Endodermal cell (in vitro differentiated cells): ENCODE data around the gene C9orf40. TPM values are rescaled to one million over a fixed set of nuclear protein-coding genes. Genes with fewer than 3 reads are reported as not detected.

Source experiments
- DNase-seq: peaks from one replicate; pipeline ENCODE4 v3.0.0-alpha.2; 2017
- H3K27ac ChIP-seq: 2 replicates; pipeline ENCODE4 v1.5.1; 2013; ENCODE audit warnings: mild to moderate bottlenecking, low read depth, low read length, moderate library complexity
- H3K27me3 ChIP-seq: 2 replicates; pipeline ENCODE4 v1.6.1; 2013; ENCODE audit warnings: mild to moderate bottlenecking, low read length, moderate library complexity; ENCODE audit not compliant: insufficient read depth, control insufficient read depth, poor library complexity, severe bottlenecking
- H3K36me3 ChIP-seq: 2 replicates; pipeline ENCODE4 v1.7.0; 2013; ENCODE audit warnings: mild to moderate bottlenecking, low read length, moderate library complexity; ENCODE audit not compliant: control insufficient read depth, insufficient read depth
- H3K4me1 ChIP-seq: one replicate; pipeline ENCODE4 v1.7.0; 2013; ENCODE audit warnings: low read length; ENCODE audit not compliant: control insufficient read depth, insufficient read depth
- H3K4me3 ChIP-seq: 2 replicates; pipeline ENCODE4 v1.5.1; 2013; ENCODE audit warnings: mild to moderate bottlenecking, low read length, moderate library complexity
- H3K9ac ChIP-seq: 2 replicates; pipeline ENCODE4 v1.6.1; 2013; ENCODE audit warnings: mild to moderate bottlenecking, low read length, moderate library complexity; ENCODE audit not compliant: poor library complexity, severe bottlenecking; ENCODE audit errors: extremely low read depth
- H3K9me3 ChIP-seq: 2 replicates; pipeline ENCODE4 v1.6.1; 2013; ENCODE audit warnings: mild to moderate bottlenecking, low read length, moderate library complexity; ENCODE audit not compliant: control insufficient read depth
- H3K27ac Mint-ChIP-seq: 2 replicates; pipeline ENCODE4 v1.8.0; 2020; ENCODE audit warnings: mixed read lengths
- H3K27me3 Mint-ChIP-seq: 2 replicates; pipeline ENCODE4 v1.8.0; 2021; ENCODE audit warnings: mild to moderate bottlenecking, mixed read lengths; ENCODE audit not compliant: insufficient read depth
- H3K36me3 Mint-ChIP-seq: 2 replicates; pipeline ENCODE4 v1.8.0; 2020; ENCODE audit warnings: low read depth, mixed read lengths
- H3K4me1 Mint-ChIP-seq: 2 replicates; pipeline ENCODE4 v1.8.0; 2020; ENCODE audit warnings: mixed read lengths
- H3K4me3 Mint-ChIP-seq: 2 replicates; pipeline ENCODE4 v1.8.0; 2020; ENCODE audit warnings: mild to moderate bottlenecking, moderate library complexity, mixed read lengths
- H3K9me3 Mint-ChIP-seq: 2 replicates; pipeline ENCODE4 v1.8.0; 2020; ENCODE audit warnings: mild to moderate bottlenecking, mixed read lengths
- WGBS, 2 experiments: methylation state at CpG; one replicate each; pipeline versions ENCODE4 v1.1.5 to v1.1.7; 2013; ENCODE audit warnings: missing lambda C conversion rate in 2 of 2, mixed read lengths in 1 of 2; ENCODE audit not compliant: insufficient coverage in 1 of 2, insufficient read length in 1 of 2; 5-methylcytosine and 5-hydroxymethylcytosine counted together
- total RNA-seq, 2 donors: library from RNA; stranded (reverse); fragmentation: NEBNext Ultra II Directional in 1 of 2; extraction: Animal tissue kit (Norgen Biotek cat#: 25700) in 1 of 2; gene quantifications; 2 replicates in 1 of 2; 3 replicates in 1 of 2; pipeline ENCODE4 v1.2.1, GENCODE V29; 2021
- TF ChIP-seq, protein P1 (sequence below): fragments of 200-600 bp; sonication (generic); conservative IDR thresholded peaks from 2 replicates; pipeline ENCODE4 v1.5.0; 2021; ENCODE audit warnings: antibody characterized with exemption, mild to moderate bottlenecking

The C9orf40 gene
- total RNA-seq, 2 donors from 2014 or later = 17.6 to 25.2 TPM

DNA sequence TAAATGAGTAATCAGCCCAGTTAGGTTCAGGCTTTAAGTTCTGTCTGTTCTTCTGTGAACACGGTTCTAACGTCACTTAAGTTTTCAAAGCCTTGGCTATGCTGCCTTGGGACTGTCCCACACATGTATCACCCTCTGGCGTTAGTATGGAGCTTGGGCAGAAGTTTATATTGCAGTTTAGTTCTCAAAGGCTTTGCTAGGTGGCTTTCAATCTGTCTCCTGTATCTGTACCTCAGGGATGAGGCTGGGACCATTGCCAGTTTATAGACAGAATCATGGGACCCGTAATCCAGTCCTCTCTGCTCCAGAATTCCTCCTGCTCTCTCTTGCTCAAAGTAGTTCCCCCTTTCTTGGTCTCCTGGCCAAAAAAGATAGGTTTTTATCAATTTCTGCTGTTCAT, 12.1 kb downstream of the C9orf40 start:
- Histone ChIP-seq H3K4me1 (no peaks in the 10 kb centered on the region), H3K36me3 (no peaks in the 10 kb centered on the region), H3K27ac (no peak overlapping the region), H3K9me3 (no peaks in the 10 kb centered on the region), H3K27me3 (no peaks in the 10 kb centered on the region), H3K9ac (no peak overlapping the region), H3K4me3 (no peak overlapping the region)
- Mint-ChIP-seq H3K27me3 (no peaks in the 10 kb centered on the region), H3K4me3 (no peak overlapping the region), H3K27ac (no peak overlapping the region), H3K4me1 (peaks cover 10% of the 10 kb centered on the region), H3K36me3 (no peaks in the 10 kb centered on the region), H3K9me3 (no peaks in the 10 kb centered on the region)
- WGBS, 2 experiments = 79 to 85% methylated on average over 3 to 4 of the region's 4 CpGs
- no peak for DNase-seq
- TF ChIP-seq, protein P1, sequence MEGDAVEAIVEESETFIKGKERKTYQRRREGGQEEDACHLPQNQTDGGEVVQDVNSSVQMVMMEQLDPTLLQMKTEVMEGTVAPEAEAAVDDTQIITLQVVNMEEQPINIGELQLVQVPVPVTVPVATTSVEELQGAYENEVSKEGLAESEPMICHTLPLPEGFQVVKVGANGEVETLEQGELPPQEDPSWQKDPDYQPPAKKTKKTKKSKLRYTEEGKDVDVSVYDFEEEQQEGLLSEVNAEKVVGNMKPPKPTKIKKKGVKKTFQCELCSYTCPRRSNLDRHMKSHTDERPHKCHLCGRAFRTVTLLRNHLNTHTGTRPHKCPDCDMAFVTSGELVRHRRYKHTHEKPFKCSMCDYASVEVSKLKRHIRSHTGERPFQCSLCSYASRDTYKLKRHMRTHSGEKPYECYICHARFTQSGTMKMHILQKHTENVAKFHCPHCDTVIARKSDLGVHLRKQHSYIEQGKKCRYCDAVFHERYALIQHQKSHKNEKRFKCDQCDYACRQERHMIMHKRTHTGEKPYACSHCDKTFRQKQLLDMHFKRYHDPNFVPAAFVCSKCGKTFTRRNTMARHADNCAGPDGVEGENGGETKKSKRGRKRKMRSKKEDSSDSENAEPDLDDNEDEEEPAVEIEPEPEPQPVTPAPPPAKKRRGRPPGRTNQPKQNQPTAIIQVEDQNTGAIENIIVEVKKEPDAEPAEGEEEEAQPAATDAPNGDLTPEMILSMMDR = peak; percentile 47

DNA sequence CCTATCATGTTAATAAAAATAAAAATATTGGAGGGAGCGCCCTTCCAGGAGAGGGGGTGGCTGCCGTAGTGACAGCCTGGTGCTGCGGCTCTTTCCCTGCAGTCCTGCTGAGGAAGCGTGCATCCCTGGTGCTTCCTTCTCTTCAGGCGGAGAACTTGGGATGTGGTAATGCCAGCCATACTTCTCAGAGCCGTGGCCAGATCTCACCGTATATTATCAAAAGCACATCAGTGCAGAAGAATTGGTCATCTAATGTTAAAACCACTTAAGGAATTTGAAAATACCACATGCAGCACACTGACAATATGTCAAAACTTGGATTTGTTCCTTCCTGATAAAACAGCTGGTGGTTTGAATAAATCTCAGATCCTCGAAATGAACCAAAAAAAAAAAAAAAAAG, 17.7 kb downstream of the C9orf40 start:
- no peak overlapping the region for H3K9ac ChIP-seq
- Mint-ChIP-seq H3K9me3 (peaks cover 23% of the 10 kb centered on the region), H3K4me1 (no peaks in the 10 kb centered on the region), H3K27ac (no peak overlapping the region), H3K27me3 (no peaks in the 10 kb centered on the region), H3K36me3 (no peaks in the 10 kb centered on the region), H3K4me3 (no peak overlapping the region)
- no peaks in the 10 kb centered on the region for H3K36me3 ChIP-seq
- H3K9me3 ChIP-seq = peaks cover 19% of the 10 kb centered on the region
- TF ChIP-seq, protein P1 = no peak
- H3K4me3 ChIP-seq = no peak overlapping the region
- no peaks in the 10 kb centered on the region for H3K4me1 ChIP-seq
- no peak overlapping the region for H3K27ac ChIP-seq
- 91 to 100% methylated on average over 5 to 8 of the region's 8 CpGs for WGBS, 2 experiments
- no peaks in the 10 kb centered on the region for H3K27me3 ChIP-seq
- DNase-seq = no peak

DNA sequence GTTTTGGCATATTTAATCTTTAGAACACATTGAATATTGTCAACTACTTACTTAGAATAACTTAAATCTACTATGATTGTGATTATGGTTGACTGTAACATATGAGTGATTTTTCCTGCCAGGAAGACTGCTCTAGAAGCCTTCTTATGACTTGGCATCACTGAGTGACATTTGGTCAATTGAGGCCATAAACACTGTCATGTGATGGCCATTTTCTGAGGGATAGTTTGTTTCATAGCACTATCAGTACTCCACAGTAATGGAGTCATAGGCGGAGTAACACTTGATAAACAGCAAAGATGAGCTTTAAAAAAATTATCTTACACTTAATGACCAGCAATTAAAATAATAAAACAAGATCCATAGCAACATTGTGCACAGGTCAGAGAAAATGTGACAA, 31.0 kb downstream of the C9orf40 start:
- H3K4me3 ChIP-seq = no peak overlapping the region
- no peaks in the 10 kb centered on the region for H3K9me3 Mint-ChIP-seq
- H3K36me3 ChIP-seq = no peaks in the 10 kb centered on the region
- H3K4me3 Mint-ChIP-seq = no peak overlapping the region
- H3K27ac ChIP-seq = no peak overlapping the region
- no peaks in the 10 kb centered on the region for H3K36me3 Mint-ChIP-seq
- 100% methylated on average over 1 of the region's 1 CpG; no CpG with 5 or more reads in 1 of the 2 experiments for WGBS, 2 experiments
- H3K27ac Mint-ChIP-seq = no peak overlapping the region
- no peaks in the 10 kb centered on the region for H3K27me3 ChIP-seq
- TF ChIP-seq, protein P1 = no peak
- H3K9me3 ChIP-seq = no peaks in the 10 kb centered on the region
- H3K4me1 ChIP-seq = no peaks in the 10 kb centered on the region
- no peaks in the 10 kb centered on the region for H3K4me1 Mint-ChIP-seq
- no peak overlapping the region for H3K9ac ChIP-seq
- H3K27me3 Mint-ChIP-seq = no peaks in the 10 kb centered on the region
- no peak for DNase-seq
